T1000 (cell line): ENCODE results near the gene AMOTL2.

Experiments
- DNase-seq: peaks from one replicate; lab custom pipeline; 2025; ENCODE audit warnings: mixed read lengths; lab: John Stamatoyannopoulos, UW

AMOTL2 gene

DNA sequence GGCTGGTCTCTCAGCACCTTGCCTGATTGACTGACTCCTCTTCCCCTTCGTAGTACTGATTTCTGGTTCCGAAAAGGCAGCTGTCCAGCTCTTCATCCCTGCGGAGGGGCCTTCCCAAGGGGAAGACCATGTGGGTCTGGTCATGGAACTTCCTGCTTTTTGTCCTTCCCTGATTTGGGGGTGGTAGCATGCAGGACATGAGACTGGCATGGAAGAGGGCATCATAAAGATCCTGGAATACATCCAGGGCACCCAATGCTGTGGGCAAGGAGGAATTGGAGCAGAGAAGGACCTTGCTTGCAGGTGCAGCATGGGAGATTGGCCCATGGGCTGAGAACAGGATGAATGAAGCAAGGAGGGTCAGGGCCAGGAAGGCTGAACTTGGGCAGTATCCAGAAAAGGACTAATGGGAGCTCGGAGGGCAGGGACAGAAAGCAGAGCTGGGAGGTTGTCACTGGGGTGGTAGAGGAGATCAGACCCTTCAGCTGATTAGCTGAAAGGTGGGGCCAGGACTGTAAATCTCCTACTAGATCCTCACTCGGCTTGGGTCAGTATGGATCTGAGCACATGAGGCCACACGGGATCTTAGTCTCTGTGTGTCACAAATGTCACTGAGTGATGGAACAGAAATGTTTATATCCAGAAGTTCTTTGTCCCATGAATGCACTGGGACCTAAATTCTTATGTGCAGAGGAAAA is 59.5 kb downstream of the AMOTL2 start:
- no peak for DNase-seq

DNA sequence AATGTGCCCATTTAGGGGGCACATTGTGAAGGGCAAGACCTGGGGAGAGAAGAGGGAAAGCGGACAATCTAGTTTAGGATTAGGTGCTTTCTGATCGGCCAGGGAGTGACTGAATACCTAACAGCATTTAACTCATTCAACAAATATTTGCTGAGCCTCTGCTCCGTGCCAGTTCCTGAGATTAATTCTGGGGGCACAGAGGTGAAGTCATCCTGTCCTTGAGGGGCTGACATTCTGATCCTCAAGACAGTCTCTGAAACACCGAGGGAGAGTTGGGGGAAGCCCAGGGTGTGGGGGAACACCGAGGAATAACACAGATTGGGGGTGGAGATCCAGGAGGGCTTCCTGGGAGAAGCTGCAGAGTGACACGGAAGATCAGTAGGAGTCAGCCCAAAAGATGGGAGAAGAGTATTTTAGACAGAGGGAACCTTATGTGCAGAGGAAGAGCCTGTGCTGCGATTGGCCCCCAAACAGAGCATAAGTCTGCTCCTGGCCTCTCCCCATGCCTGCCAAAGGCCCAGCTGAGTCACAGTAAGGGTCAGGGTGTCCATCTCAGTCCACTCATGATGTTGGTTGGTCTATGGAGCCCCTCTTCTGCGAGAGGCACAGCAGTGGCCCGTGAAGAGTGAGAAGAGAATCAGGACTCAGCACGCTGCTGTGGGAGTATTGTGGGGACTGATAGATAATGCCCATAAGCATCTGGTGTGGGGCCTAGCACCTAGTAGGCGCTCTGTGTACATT is 60.2 kb downstream of the AMOTL2 start:
- no peak for DNase-seq

- DNase-seq: no peak
These were observed 61.1 kb downstream of the AMOTL2 start for GRCh38 chr3:134312873-134313846.

DNA sequence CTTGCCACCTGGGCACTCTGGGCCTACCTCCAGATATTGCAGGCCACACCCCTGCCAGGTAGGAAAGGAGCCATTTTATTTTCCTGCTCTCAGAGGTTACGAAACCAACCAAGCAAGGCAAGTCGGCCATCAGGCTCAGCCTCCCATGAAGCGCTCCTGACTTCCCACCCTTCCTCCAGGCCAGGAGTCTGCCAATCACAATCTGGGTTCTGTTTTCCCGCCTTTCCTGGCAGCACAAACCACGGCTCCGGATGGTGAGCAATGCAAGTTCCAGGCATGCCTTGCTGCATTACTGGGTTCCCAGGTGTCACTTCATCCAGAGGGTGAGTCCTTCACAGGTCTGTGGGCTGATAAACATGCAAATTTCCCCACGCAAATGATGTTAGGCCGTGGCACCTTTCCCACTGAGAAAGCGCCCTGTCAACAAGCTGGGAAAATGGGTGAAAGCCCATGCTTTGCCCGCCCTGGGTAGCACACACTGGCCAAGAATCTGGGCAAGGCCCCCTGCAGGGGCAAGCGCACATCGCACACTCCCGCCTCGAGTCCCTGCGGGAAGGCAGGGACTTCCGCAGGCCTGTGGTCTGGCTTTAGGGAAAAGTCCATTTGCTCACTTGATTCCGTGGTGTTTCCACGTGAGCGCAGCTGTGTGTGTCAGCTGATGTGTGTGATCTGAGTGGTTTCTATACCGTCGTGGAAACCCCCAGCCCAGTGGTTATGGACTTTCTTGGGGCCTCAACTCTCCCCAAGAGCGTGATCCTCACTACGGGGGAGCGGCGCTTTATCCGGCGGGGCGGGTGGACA is 62.0 kb downstream of the AMOTL2 start:
- DNase-seq: no peak

- DNase-seq: no peak
These were observed 62.6 kb downstream of the AMOTL2 start for GRCh38 chr3:134311693-134312071.

GRCh38 chr3:134311265-134311664 is 63.0 kb downstream of the AMOTL2 start:
- DNase-seq: no peak

GRCh38 chr3:134309987-134310700 is 64.1 kb downstream of the AMOTL2 start:
- DNase-seq: no peak

DNA sequence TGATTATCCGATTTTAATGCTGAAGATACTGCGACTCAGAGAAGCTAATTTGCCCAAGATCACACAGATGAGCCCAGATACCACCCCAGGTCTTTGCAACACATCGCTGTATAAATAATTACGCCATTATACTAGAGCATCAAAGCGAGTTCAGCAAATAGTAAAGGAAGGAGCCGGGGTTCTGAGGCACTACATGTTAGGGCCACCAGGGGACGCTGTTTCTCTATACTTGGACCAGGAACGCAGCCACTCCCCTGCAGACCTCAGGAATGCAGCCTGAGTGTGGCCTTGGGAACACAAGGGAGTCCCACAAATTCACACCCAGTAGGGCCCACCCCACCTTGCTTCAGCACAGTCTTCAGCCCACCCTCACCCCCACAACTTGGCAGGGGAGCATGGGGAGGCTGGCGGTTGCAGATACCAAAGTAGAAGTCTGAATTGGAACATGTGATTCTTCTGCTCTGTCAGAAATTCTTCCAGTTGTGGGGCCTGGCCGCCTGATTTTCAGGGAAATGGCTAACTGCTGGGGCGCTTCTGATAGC is 65.8 kb downstream of the AMOTL2 start:
- DNase-seq: peak; percentile 71

- no peak for DNase-seq
These were observed 66.8 kb downstream of the AMOTL2 start for GRCh38 chr3:134307425-134307824.

DNA sequence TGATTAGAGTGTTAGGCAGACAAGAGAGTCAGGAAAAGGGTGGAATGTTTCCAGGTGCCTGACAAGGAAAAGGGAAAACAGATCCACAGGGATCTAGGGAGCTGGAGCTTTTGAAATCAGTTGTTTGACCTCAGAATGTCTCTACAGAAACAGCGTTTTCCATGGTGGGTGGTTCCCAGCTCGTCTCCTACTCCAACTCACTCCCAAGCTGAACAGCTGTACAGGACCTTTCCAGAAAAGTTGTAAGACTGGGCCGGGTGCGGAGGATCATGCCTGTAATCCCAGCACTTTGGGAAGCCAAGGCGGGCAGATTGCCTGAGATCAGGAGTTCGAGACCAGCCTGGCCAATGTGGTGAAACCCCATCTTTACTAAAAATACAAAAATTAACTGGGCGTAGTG is 67.9 kb downstream of the AMOTL2 start:
- DNase-seq: no peak
